Liver (tissue), 3 donors: ENCODE measurements around the gene NXPE1.

ENCODE experiments used
- EGR1 ChIP-seq, 2 donors: IDR thresholded peaks; 2 replicates each; pipeline ENCODE4 v1.6.1; 2016 to 2018; ENCODE audit warnings: antibody characterized with exemption in 2 of 2, low read depth in 2 of 2
- GABPA ChIP-seq, 2 donors: IDR thresholded peaks in 1 of 2; conservative IDR thresholded peaks in 1 of 2; 2 replicates each; pipeline ENCODE4 v1.6.1; 2016; ENCODE audit warnings: antibody characterized with exemption in 2 of 2, mild to moderate bottlenecking in 1 of 2, moderate library complexity in 1 of 2
- RAD21 ChIP-seq, 2 donors: IDR thresholded peaks; 2 replicates each; pipeline ENCODE4 v1.6.1; 2016; ENCODE audit warnings: antibody characterized with exemption in 2 of 2, mild to moderate bottlenecking in 2 of 2
- SP1 ChIP-seq: IDR thresholded peaks from 2 replicates; pipeline ENCODE4 v1.6.1; 2018; ENCODE audit warnings: antibody characterized with exemption, mild to moderate bottlenecking
- TAF1 ChIP-seq: conservative IDR thresholded peaks from 2 replicates; pipeline ENCODE4 v1.6.1; 2016; ENCODE audit warnings: antibody characterized with exemption, mild to moderate bottlenecking
- TF ChIP-seq, protein P1 (sequence below): fragments of 150-350 bp; IDR thresholded peaks from 2 replicates; pipeline ENCODE4 v1.5.1; 2017; ENCODE audit warnings: improper control_type of control experiment, low read depth, low read length; ENCODE audit not compliant: missing input control
- TF ChIP-seq, protein P2 (sequence below): IDR thresholded peaks from 2 replicates; pipeline ENCODE4 v1.6.1; 2016; ENCODE audit warnings: antibody characterized with exemption, mild to moderate bottlenecking
- TF ChIP-seq, protein P3 (sequence below): IDR thresholded peaks from 2 replicates; pipeline ENCODE4 v1.6.1; 2016; ENCODE audit warnings: antibody characterized with exemption
- TF ChIP-seq, protein P4 (sequence below): IDR thresholded peaks from 2 replicates; pipeline ENCODE4 v1.6.1; 2016; ENCODE audit warnings: antibody characterized with exemption
- donor health status: healthy.
- donor health status: healthy.

DNA sequence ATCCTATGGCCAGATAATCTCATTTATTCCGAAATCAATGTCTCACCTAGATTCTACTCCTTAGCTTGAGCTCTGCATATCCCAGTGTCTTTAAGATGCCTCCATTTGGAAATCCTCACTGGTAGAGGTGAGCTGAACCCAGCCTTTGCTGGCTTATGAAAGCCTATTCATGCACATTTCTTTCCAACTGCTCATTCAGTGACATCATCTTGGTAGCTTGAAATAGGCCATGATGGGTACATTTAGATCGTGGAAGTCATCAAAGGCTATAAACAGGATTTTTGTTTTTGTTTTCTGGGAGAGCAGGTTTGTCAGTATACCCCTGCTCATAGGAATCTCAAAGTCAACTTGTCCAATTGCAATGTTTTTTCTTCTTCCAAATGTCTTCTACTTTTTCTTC lies 6.0 kb downstream of the NXPE1 start:
- TF ChIP-seq, protein P1, sequence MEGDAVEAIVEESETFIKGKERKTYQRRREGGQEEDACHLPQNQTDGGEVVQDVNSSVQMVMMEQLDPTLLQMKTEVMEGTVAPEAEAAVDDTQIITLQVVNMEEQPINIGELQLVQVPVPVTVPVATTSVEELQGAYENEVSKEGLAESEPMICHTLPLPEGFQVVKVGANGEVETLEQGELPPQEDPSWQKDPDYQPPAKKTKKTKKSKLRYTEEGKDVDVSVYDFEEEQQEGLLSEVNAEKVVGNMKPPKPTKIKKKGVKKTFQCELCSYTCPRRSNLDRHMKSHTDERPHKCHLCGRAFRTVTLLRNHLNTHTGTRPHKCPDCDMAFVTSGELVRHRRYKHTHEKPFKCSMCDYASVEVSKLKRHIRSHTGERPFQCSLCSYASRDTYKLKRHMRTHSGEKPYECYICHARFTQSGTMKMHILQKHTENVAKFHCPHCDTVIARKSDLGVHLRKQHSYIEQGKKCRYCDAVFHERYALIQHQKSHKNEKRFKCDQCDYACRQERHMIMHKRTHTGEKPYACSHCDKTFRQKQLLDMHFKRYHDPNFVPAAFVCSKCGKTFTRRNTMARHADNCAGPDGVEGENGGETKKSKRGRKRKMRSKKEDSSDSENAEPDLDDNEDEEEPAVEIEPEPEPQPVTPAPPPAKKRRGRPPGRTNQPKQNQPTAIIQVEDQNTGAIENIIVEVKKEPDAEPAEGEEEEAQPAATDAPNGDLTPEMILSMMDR, result no peak
- no peak for TF ChIP-seq RAD21 (IDR thresholded peaks at IDR 0.05)
- TF ChIP-seq TAF1, result no peak
- TF ChIP-seq SP1, result no peak
- TF ChIP-seq, protein P2, sequence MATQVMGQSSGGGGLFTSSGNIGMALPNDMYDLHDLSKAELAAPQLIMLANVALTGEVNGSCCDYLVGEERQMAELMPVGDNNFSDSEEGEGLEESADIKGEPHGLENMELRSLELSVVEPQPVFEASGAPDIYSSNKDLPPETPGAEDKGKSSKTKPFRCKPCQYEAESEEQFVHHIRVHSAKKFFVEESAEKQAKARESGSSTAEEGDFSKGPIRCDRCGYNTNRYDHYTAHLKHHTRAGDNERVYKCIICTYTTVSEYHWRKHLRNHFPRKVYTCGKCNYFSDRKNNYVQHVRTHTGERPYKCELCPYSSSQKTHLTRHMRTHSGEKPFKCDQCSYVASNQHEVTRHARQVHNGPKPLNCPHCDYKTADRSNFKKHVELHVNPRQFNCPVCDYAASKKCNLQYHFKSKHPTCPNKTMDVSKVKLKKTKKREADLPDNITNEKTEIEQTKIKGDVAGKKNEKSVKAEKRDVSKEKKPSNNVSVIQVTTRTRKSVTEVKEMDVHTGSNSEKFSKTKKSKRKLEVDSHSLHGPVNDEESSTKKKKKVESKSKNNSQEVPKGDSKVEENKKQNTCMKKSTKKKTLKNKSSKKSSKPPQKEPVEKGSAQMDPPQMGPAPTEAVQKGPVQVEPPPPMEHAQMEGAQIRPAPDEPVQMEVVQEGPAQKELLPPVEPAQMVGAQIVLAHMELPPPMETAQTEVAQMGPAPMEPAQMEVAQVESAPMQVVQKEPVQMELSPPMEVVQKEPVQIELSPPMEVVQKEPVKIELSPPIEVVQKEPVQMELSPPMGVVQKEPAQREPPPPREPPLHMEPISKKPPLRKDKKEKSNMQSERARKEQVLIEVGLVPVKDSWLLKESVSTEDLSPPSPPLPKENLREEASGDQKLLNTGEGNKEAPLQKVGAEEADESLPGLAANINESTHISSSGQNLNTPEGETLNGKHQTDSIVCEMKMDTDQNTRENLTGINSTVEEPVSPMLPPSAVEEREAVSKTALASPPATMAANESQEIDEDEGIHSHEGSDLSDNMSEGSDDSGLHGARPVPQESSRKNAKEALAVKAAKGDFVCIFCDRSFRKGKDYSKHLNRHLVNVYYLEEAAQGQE, result no peak
- TF ChIP-seq, protein P3, sequence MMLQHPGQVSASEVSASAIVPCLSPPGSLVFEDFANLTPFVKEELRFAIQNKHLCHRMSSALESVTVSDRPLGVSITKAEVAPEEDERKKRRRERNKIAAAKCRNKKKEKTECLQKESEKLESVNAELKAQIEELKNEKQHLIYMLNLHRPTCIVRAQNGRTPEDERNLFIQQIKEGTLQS, result no peak
- TF ChIP-seq GABPA (IDR thresholded peaks at IDR 0.05 in 1 of 2, conservative IDR thresholded peaks at IDR 0.05 in 1 of 2), result no peak
- TF ChIP-seq, protein P4, sequence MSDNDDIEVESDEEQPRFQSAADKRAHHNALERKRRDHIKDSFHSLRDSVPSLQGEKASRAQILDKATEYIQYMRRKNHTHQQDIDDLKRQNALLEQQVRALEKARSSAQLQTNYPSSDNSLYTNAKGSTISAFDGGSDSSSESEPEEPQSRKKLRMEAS, result no peak
- TF ChIP-seq EGR1 (IDR thresholded peaks at IDR 0.05; ENCODE audit: low read depth in 2 of 2), result no peak
